H1 (cell line): ENCODE data around the gene TTF1. TPM values are rescaled to one million over a fixed set of nuclear protein-coding genes. Genes with fewer than 3 reads are reported as not detected.

Source experiments
- CTCF ChIA-PET: fragments of 300-600 bp; sonication (Branson Sonifier 250); formaldehyde crosslinking; loops from one replicate; lab custom pipeline; 2021; ENCODE audit not compliant: partially characterized antibody; lab: Charles Lee
- POLR2A ChIA-PET: fragments of 300-600 bp; sonication (Branson Sonifier 250); formaldehyde crosslinking; loops from one replicate; lab custom pipeline; 2021; ENCODE audit warnings: inconsistent platforms; ENCODE audit not compliant: partially characterized antibody; lab: Charles Lee
- DNase-seq, 2 experiments: peaks; one replicate each; pipeline versions ENCODE4 v3.0.0 to v3.0.0-alpha.2; 2010 to 2022; ENCODE audit warnings: low spot score in 2 of 2, low read depth in 1 of 2, mixed read lengths in 1 of 2
- FAIRE-seq: peaks from 2 replicates; lab custom pipeline; 2011; peaks lifted over from hg19 to GRCh38; lab: Jason Lieb, UNC
- H2AFZ ChIP-seq: 2 replicates; pipeline ENCODE4 v1.8.1; 2012; ENCODE audit warnings: low read length, inconsistent platforms
- H2AK5ac ChIP-seq: 2 replicates; pipeline ENCODE4 v1.6.1; 2013; ENCODE audit warnings: low read depth, low read length
- H2BK120ac ChIP-seq: replicated peaks from 2 replicates; pipeline ENCODE3; 2013; ENCODE audit warnings: low read depth, low read length, inconsistent platforms
- H2BK12ac ChIP-seq: 2 replicates; pipeline ENCODE4 v1.6.1; 2013; ENCODE audit warnings: low read depth, low read length
- H2BK15ac ChIP-seq: 2 replicates; pipeline ENCODE4 v1.6.1; 2013; ENCODE audit warnings: low read length
- H2BK20ac ChIP-seq: 2 replicates; pipeline ENCODE4 v1.6.1; 2013; ENCODE audit warnings: low read length
- H2BK5ac ChIP-seq: 2 replicates; pipeline ENCODE4 v1.6.1; 2013; ENCODE audit warnings: low read depth, low read length
- H3K14ac ChIP-seq: 2 replicates; pipeline ENCODE4 v1.6.1; 2013; ENCODE audit warnings: inconsistent platforms; ENCODE audit not compliant: insufficient read length
- H3K18ac ChIP-seq: 2 replicates; pipeline ENCODE4 v1.6.1; 2013; ENCODE audit warnings: low read length; ENCODE audit errors: extremely low read depth
- H3K23ac ChIP-seq: 2 replicates; pipeline ENCODE4 v1.6.1; 2013; ENCODE audit warnings: inconsistent platforms; ENCODE audit not compliant: insufficient read length
- H3K23me2 ChIP-seq: 2 replicates; pipeline ENCODE4 v1.6.1; 2013; ENCODE audit warnings: low read depth, low read length
- H3K27ac ChIP-seq: 2 replicates; pipeline ENCODE4 v1.6.1; 2011; ENCODE audit warnings: low read depth, low read length, inconsistent platforms
- H3K27me3 ChIP-seq, 4 experiments: replicated peaks in 1 of 4; 1 replicate in 1 of 4; 2 replicates in 3 of 4; pipeline versions ENCODE4 v1.6.1 to v1.8.1; 2011 to 2013; ENCODE audit warnings: low read length in 3 of 4, mild to moderate bottlenecking in 3 of 4, inconsistent platforms in 2 of 4, mixed read lengths in 2 of 4, moderate library complexity in 1 of 4; ENCODE audit not compliant: control insufficient read depth in 3 of 4, insufficient read depth in 3 of 4; ENCODE audit errors: extremely low read depth in 1 of 4
- H3K36me3 ChIP-seq, 4 experiments: 2 replicates each; pipeline versions ENCODE4 v1.6.1 to v1.8.1; 2011 to 2013; ENCODE audit warnings: mild to moderate bottlenecking in 4 of 4, low read length in 3 of 4, moderate library complexity in 2 of 4, control low read depth in 1 of 4, inconsistent platforms in 1 of 4; ENCODE audit not compliant: insufficient read depth in 4 of 4, control insufficient read depth in 2 of 4
- H3K4ac ChIP-seq: replicated peaks from 2 replicates; pipeline ENCODE3; 2013; ENCODE audit warnings: low read length, low read depth, mixed read lengths, inconsistent platforms; ENCODE audit not compliant: insufficient read length
- H3K4me1 ChIP-seq, 4 experiments: replicated peaks in 1 of 4; 1 replicate in 1 of 4; 2 replicates in 3 of 4; pipeline versions ENCODE4 v1.6.1 to v1.8.1; 2011 to 2013; ENCODE audit warnings: low read length in 3 of 4, inconsistent platforms in 2 of 4, mixed read lengths in 1 of 4; ENCODE audit not compliant: insufficient read depth in 4 of 4, control insufficient read depth in 3 of 4
- H3K4me2 ChIP-seq, 2 experiments: 2 replicates each; pipeline versions ENCODE4 v1.6.1 to v1.8.1; 2011 to 2013; ENCODE audit warnings: low read depth in 2 of 2, low read length in 2 of 2, control low read depth in 1 of 2, inconsistent platforms in 1 of 2, mild to moderate bottlenecking in 1 of 2; ENCODE audit not compliant: insufficient read depth in 1 of 2
- H3K4me3 ChIP-seq, 4 experiments: fragments of 200-600, 300-600 bp in 1 of 4; sonication (generic), shearing (Covaris generic), sonication (Bioruptor Twin) in 1 of 4; 2 replicates each; pipeline versions ENCODE4 v1.5.1 to v1.8.1; 2011 to 2016; ENCODE audit warnings: low read length in 4 of 4, low read depth in 3 of 4, control low read depth in 2 of 4, inconsistent platforms in 2 of 4, mild to moderate bottlenecking in 2 of 4, mixed read lengths in 1 of 4, moderate library complexity in 1 of 4; ENCODE audit not compliant: insufficient read depth in 2 of 4; ENCODE audit errors: extremely low read depth in 1 of 4
- H3K56ac ChIP-seq: replicated peaks from 2 replicates; pipeline ENCODE3; 2013; ENCODE audit warnings: low read depth, mild to moderate bottlenecking, mixed read lengths, low read length, inconsistent platforms; ENCODE audit not compliant: insufficient read length
- H3K79me1 ChIP-seq: 2 replicates; pipeline ENCODE4 v1.6.1; 2013; ENCODE audit warnings: low read depth, low read length, control low read depth
- H3K79me2 ChIP-seq, 2 experiments: 2 replicates each; pipeline versions ENCODE4 v1.6.1 to v1.8.1; 2012 to 2013; ENCODE audit warnings: low read length in 2 of 2, mild to moderate bottlenecking in 2 of 2, inconsistent platforms in 1 of 2; ENCODE audit not compliant: insufficient read depth in 2 of 2, control insufficient read depth in 1 of 2
- H3K9ac ChIP-seq, 4 experiments: replicated peaks in 1 of 4; 1 replicate in 1 of 4; 2 replicates in 3 of 4; pipeline versions ENCODE4 v1.6.1 to v1.8.1; 2011 to 2013; ENCODE audit warnings: low read depth in 3 of 4, low read length in 3 of 4, control low read depth in 2 of 4, mild to moderate bottlenecking in 2 of 4, moderate library complexity in 2 of 4, inconsistent platforms in 1 of 4; ENCODE audit errors: extremely low read depth in 1 of 4
- H3K9me3 ChIP-seq, 2 experiments: 2 replicates each; pipeline versions ENCODE4 v1.6.1 to v1.8.1; 2012 to 2013; ENCODE audit warnings: mild to moderate bottlenecking in 2 of 2, moderate library complexity in 2 of 2, control low read depth in 1 of 2, inconsistent platforms in 1 of 2, low read depth in 1 of 2, low read length in 1 of 2, mixed read lengths in 1 of 2; ENCODE audit not compliant: insufficient read depth in 2 of 2
- H4K20me1 ChIP-seq, 2 experiments: replicated peaks in 1 of 2; 2 replicates each; pipeline versions ENCODE3 to v1.8.1; 2011 to 2013; ENCODE audit warnings: inconsistent platforms in 2 of 2, low read length in 2 of 2, mild to moderate bottlenecking in 1 of 2; ENCODE audit not compliant: insufficient read depth in 2 of 2, control insufficient read depth in 1 of 2
- H4K5ac ChIP-seq: 2 replicates; pipeline ENCODE4 v1.6.1; 2013; ENCODE audit warnings: low read length, low read depth, mixed read lengths, inconsistent platforms; ENCODE audit not compliant: insufficient read length
- H4K8ac ChIP-seq: 2 replicates; pipeline ENCODE4 v1.8.0; 2013; ENCODE audit warnings: mild to moderate bottlenecking, moderate library complexity, low read length, inconsistent platforms; ENCODE audit not compliant: insufficient read depth; ENCODE audit errors: extremely low read depth
- H4K91ac ChIP-seq: replicated peaks from 2 replicates; pipeline ENCODE3; 2013; ENCODE audit warnings: low read length, mixed read lengths, inconsistent platforms; ENCODE audit not compliant: insufficient read length
- CREB1 ChIP-seq: IDR thresholded peaks from 2 replicates; pipeline ENCODE4 v1.6.1; 2012; ENCODE audit warnings: inconsistent platforms
- EGR1 ChIP-seq: IDR thresholded peaks from 2 replicates; pipeline ENCODE4 v1.6.1; 2011; ENCODE audit warnings: low read depth, low read length, borderline replicate concordance
- HDAC6 ChIP-seq: IDR thresholded peaks from one replicate; pipeline ENCODE4 v1.7.1; 2012; ENCODE audit warnings: low read depth, mild to moderate bottlenecking, inconsistent platforms, low read length, moderate library complexity
- KDM1A ChIP-seq: fragments of 200-600, 300-600 bp; sonication (generic); IDR thresholded peaks from 2 replicates; pipeline ENCODE4 v1.7.1; 2016; ENCODE audit warnings: mild to moderate bottlenecking, low read length, borderline replicate concordance
- KDM4A ChIP-seq: IDR thresholded peaks from one replicate; pipeline ENCODE4 v1.7.1; 2012; ENCODE audit warnings: low read depth, mild to moderate bottlenecking, moderate library complexity, low read length, inconsistent platforms; ENCODE audit not compliant: severe bottlenecking
- SIX5 ChIP-seq: IDR thresholded peaks from 2 replicates; pipeline ENCODE4 v1.6.1; 2011; ENCODE audit warnings: mild to moderate bottlenecking, low read depth, low read length
- SRF ChIP-seq: IDR thresholded peaks from 2 replicates; pipeline ENCODE4 v1.6.1; 2011; ENCODE audit warnings: mild to moderate bottlenecking, low read depth, low read length, moderate library complexity
- TEAD4 ChIP-seq: IDR thresholded peaks from 2 replicates; pipeline ENCODE4 v1.6.1; 2012; ENCODE audit warnings: low read depth, low read length, inconsistent platforms, mixed read lengths
- WGBS, 2 experiments: shearing (Covaris generic) in 1 of 2; methylation state at CpG; one replicate each; pipeline versions ENCODE4 v1.1.6 to v1.1.7; 2013 to 2015; ENCODE audit warnings: low lambda C conversion rate in 2 of 2, mixed read lengths in 2 of 2, inconsistent platforms in 1 of 2, low coverage in 1 of 2, missing lambda C conversion rate in 1 of 2; ENCODE audit not compliant: insufficient replicate concordance in 2 of 2, insufficient coverage in 1 of 2, insufficient read length in 1 of 2; ENCODE audit errors: extremely low coverage in 1 of 2, missing lambda C conversion rate in 1 of 2; 5-methylcytosine and 5-hydroxymethylcytosine counted together
- polyA plus RNA-seq, 7 experiments: library from polyadenylated mRNA; depleted of rRNA in 3 of 7; stranded (reverse) in 5 of 7; unstranded in 2 of 7; fragments of >200 nt in 5 of 7; fragments of 200-250 nt in 2 of 7; gene quantifications; 1 replicate in 5 of 7; 2 replicates in 1 of 7; 4 replicates in 1 of 7; pipeline versions ENCODE4 v1.2.1 to v1.2.3, GENCODE V29; 2011 to 2013; ENCODE audit warnings: missing spikeins in 2 of 7, mixed read lengths in 2 of 7
- total RNA-seq: library from RNA; stranded (reverse); fragmentation: NEBNext Ultra II Directional; extraction: Animal tissue kit (Norgen Biotek cat#: 25700); gene quantifications from 2 replicates; pipeline ENCODE4 v1.2.1, GENCODE V29; 2021

Gene TTF1
- total and polyA plus RNA-seq, 2 of the 8 experiments (the other 6 are each of a cell fraction or from before 2014, with no cell fraction given), result 7.8 to 22.2 TPM

DNA sequence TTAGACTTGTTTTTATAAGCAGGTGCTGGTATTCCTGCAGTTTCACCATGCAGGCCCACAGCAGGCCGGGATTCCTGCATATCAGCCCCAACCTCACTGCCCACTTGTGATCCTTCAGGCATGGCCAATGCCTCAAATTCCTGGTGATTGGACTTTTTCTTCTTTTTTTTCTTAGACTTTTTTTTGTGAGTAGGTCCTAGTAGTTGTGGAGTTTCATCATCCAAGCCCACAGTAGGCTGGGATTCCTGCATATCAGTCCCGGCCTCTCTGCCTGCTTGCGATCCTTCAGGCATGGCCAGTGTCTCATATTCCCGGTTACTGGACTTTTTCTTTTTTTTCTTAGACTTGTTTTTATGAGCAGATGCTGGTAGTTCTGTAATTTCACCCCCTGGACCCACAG lies 4.8 kb downstream of the TTF1 start:
- Histone ChIP-seq H3K36me3 (peaks cover 14 to 49% (median 32%) of the 10 kb centered on the region in 4 experiments), H2BK20ac (no peak overlapping the region), H4K8ac (no peak overlapping the region), H3K9ac (no peak overlapping the region), H4K91ac (no peak overlapping the region), H2BK15ac (no peak overlapping the region), H3K23me2 (peaks cover 5% of the 10 kb centered on the region; the same call in 1 of the 2 replicates), H3K56ac (no peak overlapping the region), H3K27me3 (no peaks in the 10 kb centered on the region), H4K5ac (no peak overlapping the region), H3K23ac (no peak overlapping the region), H3K4ac (no peak overlapping the region), H2BK5ac (no peak overlapping the region), H3K27ac (no peak overlapping the region), H4K20me1 (peaks cover 2 to 4% of the 10 kb centered on the region in 2 experiments), H3K79me2 (peaks cover 0 to 37% of the 10 kb centered on the region in 2 experiments; a peak in 2 of 4 replicates), H3K4me3 (no peak overlapping the region), H2AFZ (no peak overlapping the region), H2BK120ac (no peak overlapping the region), H3K9me3 (no peaks in the 10 kb centered on the region), H2BK12ac (no peak overlapping the region), H3K18ac (no peak overlapping the region), H3K4me2 (no peak overlapping the region), H3K14ac (no peak overlapping the region), H3K4me1 (peaks cover 0 to 3% (median 1%) of the 10 kb centered on the region in 4 experiments; a peak in 2 of 7 replicates), H2AK5ac (no peak overlapping the region), H3K79me1 (peaks cover 8% of the 10 kb centered on the region)
- DNase-seq (no peak), FAIRE-seq (no peak)
- WGBS, 2 experiments, result 90% methylated on average over 4 of the region's 4 CpGs; no CpG with 5 or more reads in 1 of the 2 experiments
- ChIA-PET POLR2A (interaction anchor here (1.2 to 1.3 kb wide), 2 partner anchors 10 to 52 kb away, joined by 3 read pairs; no protein-coding TSS in a partner anchor), CTCF (interaction anchor here (0.7 kb wide), 1 partner anchor 326 kb away, joined by 4 read pairs; no protein-coding TSS in a partner anchor)
- TF ChIP-seq KDM4A (no peak), CREB1 (no peak), TEAD4 (no peak), EGR1 (no peak), HDAC6 (no peak), SIX5 (no peak), SRF (no peak), KDM1A (no peak)
